NCI-H187 (cell line): ENCODE results near the gene TBC1D21.

Experiments used
- DNase-seq, 2 experiments: peaks; one replicate each; lab custom pipeline; 2025; lab: John Stamatoyannopoulos, UW

Gene TBC1D21

DNA sequence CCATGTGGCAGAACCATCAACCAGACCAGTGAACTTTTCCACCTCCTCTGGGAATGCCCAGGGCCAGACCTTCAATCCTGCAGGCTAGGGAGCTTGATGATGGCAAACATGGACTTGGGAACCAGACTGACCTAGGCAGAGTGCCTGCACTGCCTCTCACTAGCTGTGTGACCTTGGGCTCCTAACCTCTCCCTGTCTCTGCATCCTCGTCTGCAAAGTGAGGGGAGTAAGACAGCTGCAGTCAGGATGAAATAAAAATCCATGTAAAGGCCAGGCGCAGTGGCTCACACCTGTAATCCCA is 35.4 kb downstream of the TBC1D21 start:
- DNase-seq, result no peak

DNA sequence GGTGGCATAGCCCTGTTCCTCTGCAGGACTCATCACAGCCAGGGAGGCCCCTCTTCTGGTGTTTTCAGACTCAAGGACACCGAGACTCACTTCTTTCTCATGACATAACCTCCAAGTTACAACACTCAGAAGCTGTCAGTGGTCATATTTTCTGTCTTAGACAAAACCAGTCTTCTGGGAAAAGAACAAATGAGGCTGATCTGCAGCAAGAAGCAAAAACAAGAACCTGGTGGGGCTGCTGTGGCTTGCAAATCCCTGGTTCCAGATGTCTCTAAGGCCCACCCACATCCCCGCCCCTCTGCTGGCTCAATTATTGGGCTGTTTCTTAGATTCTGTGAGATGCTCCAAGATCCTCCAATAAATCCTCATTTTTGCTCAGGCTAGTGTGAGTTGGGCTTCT is 36.3 kb downstream of the TBC1D21 start:
- no peak for DNase-seq

DNA sequence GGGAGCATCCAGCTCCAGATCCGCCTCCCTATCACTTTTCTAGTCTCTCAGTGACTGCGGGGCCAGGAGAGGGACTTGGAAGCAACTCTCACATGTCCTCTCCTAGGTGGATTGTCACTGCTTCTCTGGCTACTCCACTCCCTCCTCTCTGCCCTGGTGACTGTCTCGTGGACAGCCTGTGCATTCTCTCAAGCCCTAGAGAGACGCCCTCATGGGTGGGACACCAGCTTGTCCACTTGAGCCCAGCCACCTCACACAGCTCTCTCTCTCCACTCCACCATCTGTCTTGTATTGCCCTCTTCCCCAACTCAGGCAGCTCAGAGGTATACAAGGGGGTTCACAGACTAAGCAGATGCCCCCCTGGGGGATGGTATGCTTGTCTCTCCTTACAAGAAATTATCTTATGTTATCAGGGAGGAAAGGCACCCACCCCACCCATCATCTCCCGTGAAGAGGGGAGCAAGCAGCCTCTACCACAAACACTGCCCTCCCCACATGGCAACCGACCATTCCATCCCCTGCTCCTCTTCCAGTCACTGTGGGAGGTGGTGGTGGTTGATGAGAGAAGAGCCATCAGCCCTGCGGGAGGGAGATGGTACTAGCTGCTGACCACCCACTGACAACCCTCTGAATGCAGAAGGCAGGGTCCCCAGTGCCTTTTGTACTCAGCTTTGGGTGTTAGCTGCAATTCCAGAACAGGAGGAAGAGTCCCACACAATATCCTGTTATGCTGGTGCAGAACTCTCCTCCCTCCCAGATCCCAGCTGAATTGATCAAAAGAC is 37.3 kb downstream of the TBC1D21 start:
- DNase-seq, result no peak

DNA sequence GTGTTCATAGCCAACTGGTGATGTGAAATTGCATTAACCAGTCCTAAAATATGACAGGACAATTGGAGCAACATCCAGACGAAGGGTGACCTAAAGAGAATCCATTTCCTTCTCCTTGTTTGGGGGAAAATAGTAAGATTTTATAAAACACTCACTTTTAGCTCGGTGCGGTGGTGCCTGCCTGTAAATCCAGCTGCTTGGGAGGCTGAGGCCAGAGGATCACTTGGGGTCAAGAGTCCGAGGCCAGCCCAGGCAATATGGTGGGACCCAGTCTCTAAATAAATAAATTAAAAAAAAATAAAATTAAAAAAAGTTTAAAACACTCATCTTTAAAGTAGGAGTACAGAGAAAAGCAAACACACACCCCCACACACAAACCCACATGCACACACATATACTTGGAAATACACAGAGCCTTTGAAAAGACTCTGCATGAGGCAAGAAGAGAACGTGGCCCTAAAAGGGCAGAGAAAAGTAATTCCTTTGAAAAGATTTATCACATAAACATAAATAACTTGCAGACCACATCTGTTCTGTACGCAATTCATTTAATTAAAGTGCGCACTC is 38.7 kb downstream of the TBC1D21 start:
- DNase-seq, result no peak

DNA sequence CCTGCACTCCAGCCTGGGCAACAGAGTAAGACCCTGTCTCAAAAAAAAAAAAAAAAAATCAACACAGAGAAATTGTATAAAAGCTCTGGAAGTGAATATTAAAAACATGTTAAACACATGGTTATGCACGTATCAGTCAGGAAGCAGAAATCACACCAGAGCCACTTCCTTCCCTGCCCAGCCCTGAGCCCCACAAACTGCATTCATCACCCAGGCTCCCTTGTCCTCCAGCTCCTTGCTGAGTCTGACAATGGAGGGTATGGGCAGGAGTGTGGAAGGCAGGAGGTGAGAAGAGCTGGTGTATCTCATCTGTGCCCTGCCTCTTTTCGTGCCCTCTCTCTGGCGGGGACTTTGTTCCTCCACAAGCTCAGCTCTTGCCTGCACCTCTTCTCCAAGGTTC is 40.8 kb downstream of the TBC1D21 start:
- DNase-seq, result no peak

DNA sequence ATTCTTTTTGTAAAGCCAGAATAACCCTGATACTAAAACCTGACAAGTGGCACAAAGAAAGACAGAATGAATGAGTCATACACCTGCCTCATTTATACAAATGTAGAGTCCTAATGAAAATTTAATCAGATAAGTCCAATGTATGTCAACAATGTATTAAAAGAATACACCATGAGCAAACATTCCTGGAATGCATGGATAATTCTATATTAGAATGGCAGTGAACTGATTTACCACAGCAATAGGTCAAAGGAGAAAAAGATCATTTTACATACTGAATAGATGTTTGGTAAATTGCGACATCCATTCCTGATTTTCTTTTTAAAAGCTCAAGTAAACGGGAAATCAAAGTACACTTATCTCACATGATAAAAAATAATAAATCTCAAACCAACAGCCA is 41.7 kb downstream of the TBC1D21 start:
- no peak for DNase-seq

DNA sequence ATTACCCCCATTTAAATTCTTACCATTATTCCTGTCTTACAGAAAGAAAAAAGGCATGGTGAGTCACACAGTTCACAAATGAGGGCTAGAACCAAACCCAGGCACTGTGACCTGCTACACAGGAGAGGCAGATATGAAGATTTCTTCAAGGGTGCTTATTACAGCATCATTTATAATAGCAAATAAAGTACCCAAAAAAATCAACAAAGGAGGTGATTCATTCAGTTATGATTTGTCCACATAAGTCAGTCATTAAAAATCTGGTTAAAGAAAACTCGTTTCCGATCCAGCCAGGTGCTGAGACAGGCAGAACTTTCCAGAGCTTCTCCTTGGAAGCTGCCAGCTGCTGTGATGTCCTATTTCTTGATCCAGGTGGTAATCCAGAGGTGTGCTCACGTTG is 45.4 kb downstream of the TBC1D21 start:
- no peak for DNase-seq

DNA sequence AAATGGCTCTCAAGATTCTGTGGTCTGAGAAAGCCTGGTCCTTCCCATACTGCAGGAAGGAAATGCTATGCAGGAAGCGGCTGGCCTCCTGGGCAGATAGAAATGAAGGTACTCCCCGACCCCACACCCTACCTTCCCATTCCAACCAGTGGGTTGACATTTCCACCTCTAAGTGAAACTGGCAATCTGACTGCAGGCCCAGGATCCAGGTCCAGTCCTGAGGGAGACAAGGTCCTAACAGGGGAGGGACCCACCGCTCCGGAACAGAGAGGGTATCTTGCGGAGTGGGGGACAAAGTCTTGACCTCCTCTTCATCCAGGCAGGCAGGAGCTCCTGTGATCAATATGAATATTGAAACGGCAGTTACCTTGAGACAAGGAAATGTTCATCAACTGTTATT is 46.3 kb downstream of the TBC1D21 start:
- no peak for DNase-seq

DNA sequence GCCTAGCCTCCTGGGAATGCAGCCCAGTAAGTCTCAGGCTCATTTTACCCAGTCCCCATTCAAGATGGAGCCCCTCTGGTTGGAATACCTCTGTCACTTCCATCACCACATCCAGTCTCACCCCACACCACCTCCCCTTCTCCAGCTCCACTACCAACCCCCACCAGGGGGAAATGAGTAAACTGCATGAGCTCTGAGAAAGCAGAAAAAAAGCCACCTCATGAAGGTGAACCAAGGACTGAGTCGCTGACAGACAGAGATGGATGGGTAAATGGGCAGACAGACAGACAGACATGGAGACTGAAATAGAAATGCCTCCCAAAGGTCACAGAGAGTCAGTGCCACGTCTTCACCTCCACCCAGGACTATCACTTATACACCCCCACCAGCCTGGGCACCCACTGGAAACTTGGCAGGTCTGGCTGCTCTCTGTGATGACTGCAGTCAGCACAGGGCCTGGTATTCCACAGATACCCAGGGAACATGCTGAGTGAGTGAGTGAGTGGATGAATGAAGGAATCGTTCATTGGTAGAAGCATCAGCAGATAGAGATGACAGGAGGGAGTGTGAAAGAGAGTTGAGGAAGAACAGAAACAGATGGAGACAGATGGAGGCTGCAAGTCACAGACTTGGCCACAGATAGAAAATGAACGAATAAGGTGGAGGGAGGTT is 48.0 kb downstream of the TBC1D21 start:
- DNase-seq, result no peak

DNA sequence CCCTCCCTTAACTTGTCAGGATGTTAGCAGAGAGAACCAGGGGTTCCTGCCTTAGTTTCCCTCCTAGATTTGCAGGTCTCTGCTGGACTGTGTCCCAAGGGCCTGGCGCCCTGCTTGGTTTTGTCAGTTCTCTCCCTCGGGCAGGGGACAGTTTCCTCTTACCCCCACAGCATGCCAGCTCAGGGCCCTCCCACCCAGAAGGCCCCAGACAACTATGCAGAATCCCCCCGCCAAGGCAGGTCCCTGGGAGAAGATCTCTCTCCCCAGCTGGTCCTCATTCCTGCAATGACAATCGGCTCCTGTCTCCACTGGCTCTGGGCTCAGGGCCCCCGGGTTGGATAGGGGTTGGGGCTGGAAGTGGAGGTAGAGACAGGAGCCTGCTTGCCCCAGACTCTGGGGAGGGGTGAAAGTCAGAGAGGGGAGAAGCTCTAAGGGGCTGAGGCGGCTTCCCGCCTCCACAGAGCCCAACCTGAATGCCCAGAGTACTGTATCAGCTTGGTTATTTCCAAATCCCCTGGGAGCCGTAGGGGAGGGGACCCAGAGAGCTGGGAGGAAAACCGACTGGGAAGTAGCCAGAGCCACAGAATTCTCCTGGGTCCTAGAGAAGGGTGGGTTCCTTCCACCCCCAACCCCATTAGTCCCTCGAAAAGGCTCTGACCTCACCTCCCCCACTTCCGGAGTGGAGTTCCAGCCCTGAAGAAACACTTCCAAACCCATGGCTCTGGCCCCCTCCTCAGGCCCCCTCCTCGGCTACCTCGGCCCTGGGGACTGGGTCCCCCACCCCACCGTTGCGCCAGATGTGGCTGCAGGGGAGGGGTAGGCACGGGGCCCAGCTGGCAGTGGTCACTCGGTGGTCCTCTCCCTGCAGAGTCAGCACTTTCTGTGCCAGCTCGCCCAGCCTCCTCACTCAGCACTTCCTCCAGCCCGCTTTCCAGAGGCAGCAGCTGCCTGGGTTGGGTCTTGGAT is 49.1 kb downstream of the TBC1D21 start:
- peak in 1 of 2 experiments; percentile 2 for DNase-seq

DNA sequence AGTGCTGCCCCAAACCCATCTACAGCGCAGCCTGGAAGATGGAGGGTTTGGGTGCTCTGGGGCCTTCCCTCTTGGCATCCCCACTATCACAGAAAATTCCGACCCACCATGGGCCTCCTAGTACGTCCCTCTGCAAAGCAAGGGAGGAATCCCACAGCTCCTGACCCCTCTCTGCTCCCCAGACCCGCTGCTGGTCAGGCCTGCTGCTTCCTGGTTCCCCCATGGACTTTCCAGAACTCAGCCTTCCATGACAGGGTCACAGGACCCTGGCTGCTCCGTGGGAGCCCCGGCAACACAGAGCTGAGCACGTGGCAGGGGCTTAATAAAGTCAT is 49.8 kb downstream of the TBC1D21 start:
- no peak for DNase-seq

DNA sequence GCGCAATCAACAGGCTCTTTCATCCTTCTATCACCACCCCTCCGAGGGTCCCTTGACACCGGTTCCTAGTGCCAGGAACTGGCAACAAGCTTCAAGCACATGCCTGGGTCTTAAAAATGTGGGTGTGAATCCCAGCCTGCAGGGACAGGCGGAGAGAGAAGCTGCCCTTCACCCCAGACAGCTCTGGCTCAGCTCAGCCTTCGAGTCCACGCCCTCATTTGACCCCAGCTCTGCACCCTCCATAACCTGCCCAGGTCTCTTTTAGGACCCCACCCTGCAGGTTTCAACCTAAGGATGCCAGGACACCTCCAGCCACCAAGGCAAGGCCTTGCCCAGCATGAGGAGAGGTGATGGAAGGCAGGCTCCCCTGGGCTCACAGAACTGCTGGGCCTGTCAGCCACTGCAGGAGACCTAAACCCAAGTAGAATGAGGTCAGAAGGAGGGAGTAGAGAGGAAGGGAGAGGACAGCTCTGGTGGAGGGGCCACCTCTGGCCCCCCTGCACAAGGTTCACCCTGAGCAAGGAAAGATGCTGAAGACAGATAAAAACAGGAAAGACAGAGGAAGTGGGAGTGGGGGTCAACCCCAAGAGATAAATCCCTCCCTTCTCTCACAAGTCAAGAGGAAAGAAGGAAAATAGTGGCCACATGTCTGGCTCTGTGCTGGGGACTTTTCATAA is 50.3 kb downstream of the TBC1D21 start:
- no peak for DNase-seq

DNA sequence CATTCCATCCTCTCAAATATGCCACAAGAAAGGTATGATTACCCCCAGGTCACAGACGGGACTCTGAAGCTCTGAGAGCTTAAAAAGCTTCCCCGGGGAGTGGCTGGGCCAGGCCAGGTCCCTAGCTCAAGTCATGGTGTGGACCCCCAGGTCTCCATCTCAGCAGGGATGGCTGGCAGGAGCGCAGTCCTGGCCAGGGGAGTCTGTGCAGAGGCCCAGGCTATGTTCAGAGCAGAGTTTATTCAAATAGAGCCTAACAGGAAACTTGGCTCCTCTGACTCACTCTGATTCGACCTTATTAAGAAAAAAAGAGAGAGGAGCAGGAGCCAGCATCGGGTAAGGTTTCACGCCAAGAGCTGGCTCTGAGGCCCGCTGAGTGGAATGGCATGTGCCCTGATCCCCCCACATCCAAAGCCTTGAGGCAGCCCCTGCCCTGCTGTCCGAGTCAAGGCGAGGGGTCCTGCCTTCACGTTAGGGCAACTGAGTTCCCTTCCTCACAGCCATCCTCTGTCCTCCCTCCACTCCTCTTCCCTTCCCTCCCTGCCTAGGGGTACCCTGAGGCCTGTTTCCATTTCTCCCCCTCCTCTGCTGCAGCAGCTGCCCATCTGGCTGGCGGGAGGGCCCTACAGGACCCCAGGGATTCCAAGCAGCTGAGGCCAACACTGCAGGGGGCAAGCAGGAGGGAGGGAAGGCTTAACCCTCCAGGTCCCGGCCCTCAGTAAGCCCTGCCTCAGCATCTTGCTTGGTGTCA is 51.0 kb downstream of the TBC1D21 start:
- DNase-seq, result no peak

DNA sequence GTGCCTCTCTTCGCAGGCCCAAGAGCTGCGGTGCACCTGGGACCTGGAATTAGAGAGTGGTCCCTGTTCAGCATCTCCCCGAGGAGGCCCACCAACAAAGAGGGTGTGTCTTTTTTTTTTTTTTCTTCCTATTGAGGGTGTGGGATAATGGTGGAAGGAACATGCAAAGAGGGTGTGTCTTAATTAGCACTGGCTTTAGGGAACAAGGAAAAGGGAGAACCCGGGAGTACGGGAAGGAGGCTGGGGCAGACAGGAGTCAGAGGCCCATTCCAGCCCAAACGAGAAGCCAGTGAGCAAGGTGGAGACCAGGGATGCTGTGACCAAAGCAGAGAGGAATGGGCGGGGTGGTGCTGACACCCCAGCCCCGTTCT is 52.5 kb downstream of the TBC1D21 start:
- no peak for DNase-seq

DNA sequence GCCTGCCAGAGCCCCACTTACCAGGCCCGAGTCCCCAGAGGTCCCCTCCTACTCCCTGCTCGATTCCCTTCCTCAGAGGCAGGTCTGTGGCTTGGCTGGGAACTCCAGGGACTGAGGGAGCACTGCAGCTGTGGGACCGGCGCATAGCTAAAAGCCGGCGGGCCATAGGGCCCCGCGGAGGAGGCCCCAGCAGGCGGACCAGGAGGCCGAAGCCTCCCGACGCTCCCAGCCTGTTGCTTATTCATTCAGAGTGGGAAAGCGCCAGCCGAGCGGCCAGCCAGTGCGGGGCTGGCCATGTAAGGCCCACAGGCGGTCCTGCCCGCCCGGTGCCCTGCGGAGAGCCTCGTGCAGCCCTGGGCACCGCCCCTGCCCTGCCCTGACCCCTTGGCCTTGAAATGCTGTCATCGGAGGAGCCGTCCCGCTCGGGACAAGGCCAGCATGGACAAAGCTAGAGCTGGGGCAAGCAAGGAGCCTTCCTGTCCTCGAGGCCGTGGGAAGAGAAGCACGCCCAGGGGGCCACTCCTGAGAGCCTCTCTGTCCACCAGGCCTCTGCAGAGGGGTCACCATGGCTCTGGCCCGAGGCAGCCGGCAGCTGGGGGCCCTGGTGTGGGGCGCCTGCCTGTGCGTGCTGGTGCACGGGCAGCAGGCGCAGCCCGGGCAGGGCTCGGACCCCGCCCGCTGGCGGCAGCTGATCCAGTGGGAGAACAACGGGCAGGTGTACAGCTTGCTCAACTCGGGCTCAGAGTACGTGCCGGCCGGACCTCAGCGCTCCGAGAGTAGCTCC is 53.0 kb downstream of the TBC1D21 start, which contains the start of gene LOXL1:
Gene LOXL1, plus strand, starts transcription at position 244 of the 784 bp plus-strand sequence. Its CDS starts 322 bp downstream, at position 566.
- peak in 1 of 2 experiments; percentile 18 for DNase-seq

DNA sequence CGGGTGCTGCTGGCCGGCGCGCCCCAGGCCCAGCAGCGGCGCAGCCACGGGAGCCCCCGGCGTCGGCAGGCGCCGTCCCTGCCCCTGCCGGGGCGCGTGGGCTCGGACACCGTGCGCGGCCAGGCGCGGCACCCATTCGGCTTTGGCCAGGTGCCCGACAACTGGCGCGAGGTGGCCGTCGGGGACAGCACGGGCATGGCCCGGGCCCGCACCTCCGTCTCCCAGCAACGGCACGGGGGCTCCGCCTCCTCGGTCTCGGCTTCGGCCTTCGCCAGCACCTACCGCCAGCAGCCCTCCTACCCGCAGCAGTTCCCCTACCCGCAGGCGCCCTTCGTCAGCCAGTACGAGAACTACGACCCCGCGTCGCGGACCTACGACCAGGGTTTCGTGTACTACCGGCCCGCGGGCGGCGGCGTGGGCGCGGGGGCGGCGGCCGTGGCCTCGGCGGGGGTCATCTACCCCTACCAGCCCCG is 53.7 kb downstream of the TBC1D21 start:
- DNase-seq, result no peak

DNA sequence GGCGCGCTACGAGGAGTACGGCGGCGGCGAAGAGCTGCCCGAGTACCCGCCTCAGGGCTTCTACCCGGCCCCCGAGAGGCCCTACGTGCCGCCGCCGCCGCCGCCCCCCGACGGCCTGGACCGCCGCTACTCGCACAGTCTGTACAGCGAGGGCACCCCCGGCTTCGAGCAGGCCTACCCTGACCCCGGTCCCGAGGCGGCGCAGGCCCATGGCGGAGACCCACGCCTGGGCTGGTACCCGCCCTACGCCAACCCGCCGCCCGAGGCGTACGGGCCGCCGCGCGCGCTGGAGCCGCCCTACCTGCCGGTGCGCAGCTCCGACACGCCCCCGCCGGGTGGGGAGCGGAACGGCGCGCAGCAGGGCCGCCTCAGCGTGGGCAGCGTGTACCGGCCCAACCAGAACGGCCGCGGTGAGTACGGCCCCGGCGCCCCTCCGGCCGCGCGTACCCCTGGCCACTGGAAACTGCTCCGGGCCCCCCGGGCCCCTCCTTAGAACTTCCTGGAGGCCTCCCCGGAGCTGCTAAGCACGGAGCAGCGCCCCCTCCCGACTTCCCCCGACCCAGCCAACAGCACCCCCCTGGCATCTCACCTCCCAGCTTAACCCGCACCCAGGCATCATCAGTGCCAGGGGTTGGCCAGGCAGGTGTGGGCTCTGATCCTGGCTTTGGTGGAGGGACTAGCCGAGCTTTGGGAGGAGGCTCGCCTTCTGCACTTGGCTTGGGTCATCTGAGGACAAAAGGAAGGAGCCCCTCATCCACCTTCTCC is 54.3 kb downstream of the TBC1D21 start:
- peak; percentile 32 to 37 for DNase-seq

DNA sequence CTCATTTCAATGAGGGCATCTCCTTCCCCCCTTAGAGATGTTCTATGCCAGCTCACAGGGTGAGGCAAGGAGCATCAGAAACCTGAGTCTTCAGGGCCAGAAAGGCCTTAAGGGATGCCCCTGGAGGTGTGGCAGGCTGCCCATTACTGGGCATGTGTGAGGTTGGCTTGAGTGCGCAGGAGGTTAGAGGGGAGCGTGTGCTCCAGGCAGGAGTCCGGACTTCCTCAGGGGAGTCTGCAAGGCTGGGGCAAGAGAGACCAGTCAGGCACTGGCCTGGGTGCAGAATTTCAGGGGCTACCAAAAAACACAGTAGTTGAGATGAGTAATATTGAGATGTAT is 54.8 kb downstream of the TBC1D21 start:
- DNase-seq, result no peak

DNA sequence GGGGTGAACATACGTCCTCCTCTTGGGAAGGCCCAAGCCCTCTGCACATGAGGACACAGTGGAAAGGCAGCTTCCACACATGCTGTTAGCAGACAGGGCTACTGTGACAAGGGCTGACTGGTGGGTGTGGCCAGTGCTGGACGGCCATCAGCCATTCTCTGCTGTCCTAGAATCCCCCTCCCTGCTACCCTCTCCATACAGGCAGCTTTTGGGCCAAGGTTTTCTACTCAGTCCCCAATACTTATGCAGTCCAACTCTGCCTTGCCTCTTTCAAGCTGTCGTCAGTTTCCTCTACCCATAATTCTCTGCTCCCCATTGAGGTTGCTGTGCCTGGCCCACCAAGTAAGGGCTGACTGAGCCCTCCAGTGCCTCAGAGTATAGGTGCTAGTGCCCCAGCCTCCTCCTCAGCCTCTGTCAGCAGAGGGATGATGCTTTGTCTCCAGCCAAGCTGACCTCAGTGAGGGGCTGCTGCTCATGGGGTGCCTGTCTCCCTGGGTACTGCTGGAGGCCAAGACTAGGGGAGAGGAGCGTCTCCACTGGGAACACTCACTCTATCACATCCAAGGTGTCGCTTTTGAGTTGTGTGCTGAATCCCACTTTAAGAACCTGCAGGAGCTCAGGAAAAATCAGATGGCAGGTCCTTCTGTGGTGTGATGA is 55.7 kb downstream of the TBC1D21 start:
- no peak for DNase-seq
